GF-D8 (cell line): ENCODE measurements around the gene PLA2G4B.
A peak's percentile ranks its signal among the peaks of the same experiment; 100 is the strongest.

ENCODE experiments used
- DNase-seq: peaks from one replicate; lab custom pipeline; 2025; lab: John Stamatoyannopoulos, UW

The PLA2G4B gene

GRCh38 chr15:41849204-41849603 is 10.6 kb downstream of the PLA2G4B start:
- DNase-seq: no peak

GRCh38 chr15:41849861-41850260 is 11.2 kb downstream of the PLA2G4B start:
- no peak for DNase-seq

- DNase-seq: no peak
Measured at GRCh38 chr15:41850482-41851166, 12.0 kb downstream of the PLA2G4B start.

GRCh38 chr15:41851167-41851523 is 12.5 kb downstream of the PLA2G4B start:
- DNase-seq: no peak

GRCh38 chr15:41851755-41852370 is 13.2 kb downstream of the PLA2G4B start:
- DNase-seq: no peak

GRCh38 chr15:41852736-41853590 is 14.3 kb downstream of the PLA2G4B start:
- DNase-seq: no peak

GRCh38 chr15:41853831-41854230 is 15.2 kb downstream of the PLA2G4B start:
- DNase-seq: no peak

- no peak for DNase-seq
Measured at GRCh38 chr15:41854443-41854842, 15.8 kb downstream of the PLA2G4B start.

GRCh38 chr15:41855261-41855961 is 16.8 kb downstream of the PLA2G4B start:
- no peak for DNase-seq

GRCh38 chr15:41856262-41856661 is 17.6 kb downstream of the PLA2G4B start:
- DNase-seq: no peak

- DNase-seq: no peak
Measured at GRCh38 chr15:41856716-41857115, 18.1 kb downstream of the PLA2G4B start.

GRCh38 chr15:41857316-41857715 is 18.7 kb downstream of the PLA2G4B start:
- no peak for DNase-seq

GRCh38 chr15:41858756-41859155 is 20.1 kb downstream of the PLA2G4B start:
- no peak for DNase-seq

GRCh38 chr15:41860049-41860828 is 21.6 kb downstream of the PLA2G4B start:
- DNase-seq: no peak

GRCh38 chr15:41861736-41862356 is 23.2 kb downstream of the PLA2G4B start:
- DNase-seq: no peak

- no peak for DNase-seq
Measured at GRCh38 chr15:41862515-41863116, 24.0 kb downstream of the PLA2G4B start.

- DNase-seq: peak; percentile 2
Measured at GRCh38 chr15:41865490-41866055, 26.9 kb downstream of the PLA2G4B start.

- no peak for DNase-seq
Measured at GRCh38 chr15:41866263-41866703, 27.6 kb downstream of the PLA2G4B start.

- DNase-seq: no peak
Measured at GRCh38 chr15:41866872-41867579, 28.4 kb downstream of the PLA2G4B start.

GRCh38 chr15:41868321-41868720 is 29.7 kb downstream of the PLA2G4B start:
- no peak for DNase-seq
